ENCODE data around the gene NINJ2.

DNA sequence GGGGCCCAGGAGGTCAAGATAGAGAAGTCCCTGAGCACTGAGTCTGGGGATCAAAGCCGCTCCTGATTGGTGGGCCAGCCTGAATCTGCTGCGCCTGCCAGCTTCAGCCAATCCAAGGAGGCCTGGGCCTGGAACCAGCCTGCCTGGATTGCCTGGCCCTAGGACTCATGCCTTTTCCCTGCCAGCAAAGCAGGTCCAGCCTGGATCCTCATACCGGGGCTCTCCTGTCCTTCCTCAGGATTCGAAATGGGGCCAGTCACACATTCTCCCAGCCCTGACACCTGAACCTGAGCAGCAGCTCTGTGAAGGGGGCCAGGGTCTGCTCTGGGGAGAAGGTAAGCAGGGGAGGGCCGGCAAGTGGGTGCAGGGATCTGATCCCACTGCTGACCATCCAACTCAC is 81.9 kb downstream of the NINJ2 start:
- no peak for TF ChIP-seq POLR2A (IDR thresholded peaks at IDR 0.05)
- TF ChIP-seq, protein P1, sequence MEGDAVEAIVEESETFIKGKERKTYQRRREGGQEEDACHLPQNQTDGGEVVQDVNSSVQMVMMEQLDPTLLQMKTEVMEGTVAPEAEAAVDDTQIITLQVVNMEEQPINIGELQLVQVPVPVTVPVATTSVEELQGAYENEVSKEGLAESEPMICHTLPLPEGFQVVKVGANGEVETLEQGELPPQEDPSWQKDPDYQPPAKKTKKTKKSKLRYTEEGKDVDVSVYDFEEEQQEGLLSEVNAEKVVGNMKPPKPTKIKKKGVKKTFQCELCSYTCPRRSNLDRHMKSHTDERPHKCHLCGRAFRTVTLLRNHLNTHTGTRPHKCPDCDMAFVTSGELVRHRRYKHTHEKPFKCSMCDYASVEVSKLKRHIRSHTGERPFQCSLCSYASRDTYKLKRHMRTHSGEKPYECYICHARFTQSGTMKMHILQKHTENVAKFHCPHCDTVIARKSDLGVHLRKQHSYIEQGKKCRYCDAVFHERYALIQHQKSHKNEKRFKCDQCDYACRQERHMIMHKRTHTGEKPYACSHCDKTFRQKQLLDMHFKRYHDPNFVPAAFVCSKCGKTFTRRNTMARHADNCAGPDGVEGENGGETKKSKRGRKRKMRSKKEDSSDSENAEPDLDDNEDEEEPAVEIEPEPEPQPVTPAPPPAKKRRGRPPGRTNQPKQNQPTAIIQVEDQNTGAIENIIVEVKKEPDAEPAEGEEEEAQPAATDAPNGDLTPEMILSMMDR (IDR thresholded peaks at IDR 0.05): no peak
